Kidney (tissue), 14 donors: ENCODE data around the gene HPSE. TPM values are rescaled to one million over a fixed set of nuclear protein-coding genes. Genes with fewer than 3 reads are reported as not detected.

Experiments used
- DNase-seq, 5 donors: peaks; one replicate each; pipeline ENCODE4 v3.0.0-alpha.2; 2013 to 2020
- FAIRE-seq: peaks from 2 replicates; lab custom pipeline; 2012; peaks lifted over from hg19 to GRCh38; lab: Jason Lieb, UNC
- H3K27ac ChIP-seq, 2 donors: one replicate each; pipeline ENCODE4 v1.7.0; 2013; ENCODE audit warnings: low read depth in 2 of 2, low read length in 2 of 2, inconsistent platforms in 1 of 2
- H3K27me3 ChIP-seq: one replicate; pipeline ENCODE4 v1.7.1; 2013; ENCODE audit warnings: low read length, inconsistent platforms; ENCODE audit not compliant: control insufficient read depth, insufficient read depth
- H3K36me3 ChIP-seq, 3 donors: one replicate each; pipeline versions ENCODE4 v1.7.0 to v1.7.1; 2013; ENCODE audit warnings: low read length in 3 of 3, control low read depth in 1 of 3, inconsistent platforms in 1 of 3; ENCODE audit not compliant: insufficient read depth in 3 of 3, control insufficient read depth in 2 of 3
- H3K4me1 ChIP-seq, 3 donors: one replicate each; pipeline versions ENCODE4 v1.7.0 to v1.7.1; 2013; ENCODE audit warnings: low read length in 3 of 3, inconsistent platforms in 1 of 3, low read depth in 1 of 3; ENCODE audit not compliant: control insufficient read depth in 2 of 3, insufficient read depth in 2 of 3
- H3K4me3 ChIP-seq, 3 donors: one replicate each; pipeline versions ENCODE4 v1.7.0 to v1.8.1; 2013; ENCODE audit warnings: low read length in 3 of 3, control low read depth in 1 of 3, inconsistent platforms in 1 of 3
- H3K9ac ChIP-seq, 3 donors: one replicate each; pipeline versions ENCODE4 v1.7.0 to v1.7.1; 2013; ENCODE audit warnings: low read length in 3 of 3, control low read depth in 1 of 3, inconsistent platforms in 1 of 3
- H3K9me3 ChIP-seq, 3 donors: one replicate each; pipeline versions ENCODE4 v1.7.0 to v1.7.1; 2013; ENCODE audit warnings: low read length in 3 of 3, control low read depth in 1 of 3, inconsistent platforms in 1 of 3; ENCODE audit not compliant: control insufficient read depth in 2 of 3, insufficient read depth in 1 of 3
- CTCF ChIP-seq: IDR thresholded peaks from 3 replicates; pipeline ENCODE4 v1.5.1; 2012; ENCODE audit warnings: mild to moderate bottlenecking, moderate library complexity, borderline replicate concordance; ENCODE audit not compliant: insufficient read depth; ENCODE audit errors: extremely low read depth
- intact Hi-C: fragments of 100-400 bp; cut with DNase I; formaldehyde crosslinking; loops from one replicate; pipeline ENCODE4 v1.11.1; 2022
- polyA plus RNA-seq: library from polyadenylated mRNA; stranded (reverse); fragments of 350-450 nt; fragmentation: Illumina TruSeq; extraction: RNeasy Lipid Tissue Mini Kit (QIAGEN cat#74804); gene quantifications from one replicate; pipeline ENCODE4 v1.2.3, GENCODE V29; 2014; ENCODE audit warnings: low read depth, low replicate concordance; ENCODE audit not compliant: insufficient read depth
- total RNA-seq: library from RNA; stranded (reverse); fragmentation: NEBNext Ultra II Directional; extraction: Animal tissue kit (Norgen Biotek cat#: 25700); gene quantifications from one replicate; pipeline ENCODE4 v1.2.1, GENCODE V29; 2021
- donor health status: control.
- donor health status: control.
- donor health status: control.
- donor health status: control.
- donor health status: control.
- donor health status: DM: yes; HTN: yes; CAD: no.
- donor health status: Normal renal cell carcinoma (clear cell type).

Gene HPSE
- total and polyA plus RNA-seq, 2 donors from 2014 or later: 1.9 to 6.8 TPM

DNA sequence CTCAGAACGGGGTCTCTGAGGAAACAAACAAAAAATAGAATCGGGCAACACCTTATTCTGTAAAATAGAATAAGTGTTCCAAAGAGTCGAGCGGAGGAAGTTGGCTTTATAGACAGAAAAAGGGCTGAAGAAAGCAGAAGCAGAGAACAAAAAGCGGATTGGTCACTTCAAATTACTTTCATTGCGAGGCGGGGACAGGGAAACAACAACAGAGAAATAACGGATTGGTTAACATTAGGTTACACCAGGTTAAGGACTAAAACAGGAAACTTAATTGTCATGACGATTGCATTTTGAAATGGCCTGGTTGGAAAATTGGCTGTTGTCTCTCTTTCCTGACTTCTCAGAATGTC, 49.6 kb downstream of the HPSE start:
- intact Hi-C loops: no loop called here
- peak overlapping the region; percentile 37 to 87 (median 69) for H3K9ac ChIP-seq
- peak in 2 of 5 donors; percentile 24 to 78 for DNase-seq
- no peaks in the 10 kb centered on the region for H3K36me3 ChIP-seq
- peak overlapping the region; percentile 62 to 74 (median 63) for H3K4me3 ChIP-seq
- no peak for TF ChIP-seq CTCF
- H3K4me1 ChIP-seq: peaks cover 2 to 5% (median 5%) of the 10 kb centered on the region in 3 donors
- H3K27me3 ChIP-seq: no peaks in the 10 kb centered on the region
- H3K9me3 ChIP-seq: no peaks in the 10 kb centered on the region
- FAIRE-seq: no peak
- H3K27ac ChIP-seq: peak overlapping the region; percentile 86 to 98

GRCh38 chr4:83284193-83285054, 50.2 kb downstream of the HPSE start, which contains the start of gene COQ2:
Gene COQ2 (minus strand): TSS chr4:83284798. CDS start chr4:83284764, 34 bp downstream.
- peak; percentile 19 for TF ChIP-seq CTCF
- peak within 1 kb of the TSS; percentile 63 to 74 (median 72) for H3K4me3 ChIP-seq
- intact Hi-C loops: no loop called here
- DNase-seq (peak; percentile 96 to 98 (median 97)), FAIRE-seq (no peak)
- no peaks in the 10 kb centered on the region for H3K9me3 ChIP-seq
- peaks cover 2 to 5% (median 5%) of the 10 kb centered on the region in 3 donors for H3K4me1 ChIP-seq
- peak within 1 kb of the TSS; percentile 37 to 87 (median 69) for H3K9ac ChIP-seq
- no peaks in the 10 kb centered on the region for H3K36me3 ChIP-seq
- H3K27ac ChIP-seq: peak within 1 kb of the TSS; percentile 86 to 98
- no peaks in the 10 kb centered on the region for H3K27me3 ChIP-seq

DNA sequence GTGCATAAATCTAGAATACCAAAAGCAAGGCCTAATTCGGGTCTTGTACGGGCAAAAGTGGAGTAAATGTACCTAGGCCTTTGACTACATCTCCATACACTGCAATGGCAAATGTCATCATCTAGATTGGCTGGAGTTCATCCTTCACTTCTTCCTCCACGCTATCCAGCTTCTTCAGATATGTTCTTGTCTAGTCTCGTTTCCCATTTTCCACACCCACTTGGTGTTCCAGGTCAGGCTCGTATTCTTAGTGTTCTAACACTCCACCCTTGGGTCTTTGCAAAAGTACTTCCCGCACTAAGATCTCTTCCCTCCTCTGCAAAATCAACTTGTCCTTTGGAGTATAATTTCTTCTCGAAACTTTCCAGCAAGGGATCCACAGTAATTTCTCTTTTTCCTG, 51.5 kb downstream of the HPSE start:
- Histone ChIP-seq H3K4me1 (peaks cover 2 to 5% (median 5%) of the 10 kb centered on the region in 3 donors), H3K27ac (no peak overlapping the region), H3K27me3 (no peaks in the 10 kb centered on the region), H3K36me3 (peaks cover 0 to 2% (median 0%) of the 10 kb centered on the region in 3 donors), H3K9me3 (no peaks in the 10 kb centered on the region), H3K9ac (no peak overlapping the region), H3K4me3 (no peak overlapping the region)
- intact Hi-C loops: no loop called here
- DNase-seq: no peak
- FAIRE-seq: no peak
- TF ChIP-seq CTCF: no peak
